BLaER1 (cell line): ENCODE results near the gene SHB.
"Not testable (repeated sequence)": the region's sequence is repeated elsewhere in the genome, so short reads cannot be mapped to it uniquely, and the experiment has no call there.

Experiments
- H3K27ac ChIP-seq: shearing (Covaris generic); formaldehyde crosslinking; 2 replicates; pipeline ENCODE4 v1.8.1; 2022
- H3K27me3 ChIP-seq: shearing (Covaris generic); formaldehyde crosslinking; 2 replicates; pipeline ENCODE4 v1.8.1; 2022
- H3K36me3 ChIP-seq: shearing (Covaris generic); formaldehyde crosslinking; 2 replicates; pipeline ENCODE4 v1.8.1; 2022
- H3K4me1 ChIP-seq: shearing (Covaris generic); formaldehyde crosslinking; 2 replicates; pipeline ENCODE4 v1.8.1; 2022
- H3K4me2 ChIP-seq: shearing (Covaris generic); formaldehyde crosslinking; 2 replicates; pipeline ENCODE4 v1.8.1; 2022
- H3K4me3 ChIP-seq: shearing (Covaris generic); formaldehyde crosslinking; 2 replicates; pipeline ENCODE4 v1.8.1; 2022
- H3K9ac ChIP-seq: shearing (Covaris generic); formaldehyde crosslinking; 2 replicates; pipeline ENCODE4 v1.8.1; 2022
- H3K9me3 ChIP-seq: shearing (Covaris generic); formaldehyde crosslinking; 2 replicates; pipeline ENCODE4 v1.8.1; 2022
- H4K20me1 ChIP-seq: shearing (Covaris generic); formaldehyde crosslinking; 2 replicates; pipeline ENCODE4 v1.8.1; 2022
- Cebpa-rat ChIP-seq: shearing (Covaris generic); IDR thresholded peaks from 2 replicates; pipeline ENCODE4 v1.8.1; 2022

The SHB gene

DNA sequence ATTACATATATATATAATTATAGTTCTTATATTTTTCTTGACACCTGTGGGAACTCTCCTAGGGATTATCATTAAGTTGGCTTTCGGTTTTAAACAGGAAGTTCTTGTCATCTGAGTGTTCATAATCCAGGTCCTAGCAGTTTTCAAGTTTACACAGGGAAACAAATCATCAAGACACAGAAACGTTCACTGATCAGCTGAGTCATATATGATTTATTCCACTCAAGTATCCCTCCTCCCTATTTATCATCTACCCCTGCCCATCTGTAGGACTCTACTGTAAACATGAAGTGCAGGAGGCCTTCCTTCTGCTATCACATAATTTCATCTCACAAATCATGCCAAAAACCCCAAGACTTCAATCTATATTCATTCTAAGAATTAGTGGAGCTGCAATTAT is 171.4 kb downstream of the SHB start:
- Histone ChIP-seq H3K27ac (no peak overlapping the region), H3K9ac (no peak overlapping the region), H4K20me1 (peaks cover 47% of the 10 kb centered on the region), H3K9me3 (no peaks in the 10 kb centered on the region), H3K4me3 (no peak overlapping the region), H3K36me3 (peaks cover 69% of the 10 kb centered on the region), H3K4me2 (no peak overlapping the region), H3K27me3 (no peaks in the 10 kb centered on the region), H3K4me1 (peaks cover 25% of the 10 kb centered on the region)
- no peak for TF ChIP-seq Cebpa-rat

DNA sequence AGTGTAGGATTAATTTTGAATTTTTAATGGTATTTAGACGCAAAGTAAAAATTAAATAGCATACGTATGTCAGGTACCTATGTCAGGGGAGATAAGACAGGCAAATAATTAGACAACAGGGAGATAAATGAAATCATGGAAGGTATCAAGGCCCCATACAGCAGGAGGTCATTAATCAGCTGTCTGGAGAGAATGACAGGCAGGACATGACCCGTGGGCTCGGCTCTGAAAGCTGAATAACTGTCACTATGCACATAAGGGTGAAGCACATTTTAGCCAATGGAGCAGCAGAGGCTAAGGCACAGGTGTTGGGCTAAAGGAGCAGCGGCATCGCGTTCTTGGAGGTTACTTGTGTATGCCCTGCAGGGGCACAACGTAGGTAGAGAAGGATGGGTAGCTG is 177.0 kb downstream of the SHB start:
- H3K9ac ChIP-seq: no peak overlapping the region
- no peak overlapping the region for H3K27ac ChIP-seq
- no peaks in the 10 kb centered on the region for H3K4me1 ChIP-seq
- H3K9me3 ChIP-seq: peaks cover 6% of the 10 kb centered on the region
- peaks cover 88% of the 10 kb centered on the region for H3K36me3 ChIP-seq
- H3K4me2 ChIP-seq: no peak overlapping the region
- H4K20me1 ChIP-seq: peaks cover 24% of the 10 kb centered on the region
- no peaks in the 10 kb centered on the region for H3K27me3 ChIP-seq
- no peak overlapping the region for H3K4me3 ChIP-seq
- TF ChIP-seq Cebpa-rat: no peak

DNA sequence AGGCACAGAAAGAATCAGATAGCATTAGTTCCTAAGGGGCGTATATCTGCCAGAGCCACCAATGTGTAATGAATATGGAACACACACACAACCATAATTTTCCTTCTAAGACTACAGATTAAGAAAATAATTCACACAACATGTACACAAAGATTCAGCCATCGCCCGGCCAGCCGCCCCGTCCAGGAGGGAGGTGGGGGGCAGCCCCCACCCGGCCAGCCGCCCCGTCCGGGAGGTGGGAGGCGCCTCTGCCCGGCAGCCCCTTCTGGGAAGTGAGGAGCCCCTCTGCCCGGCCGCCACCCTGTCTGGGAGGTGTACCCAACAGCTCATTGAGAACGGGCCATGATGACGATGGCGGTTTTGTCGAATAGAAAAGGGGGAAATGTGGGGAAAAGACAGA is 178.0 kb downstream of the SHB start:
- Histone ChIP-seq H3K36me3 (peaks cover 87% of the 10 kb centered on the region), H4K20me1 (peaks cover 24% of the 10 kb centered on the region)
- H3K4me2 ChIP-seq, H3K27me3 ChIP-seq, H3K4me1 ChIP-seq, H3K9ac ChIP-seq, H3K4me3 ChIP-seq, H3K9me3 ChIP-seq, H3K27ac ChIP-seq: not testable (repeated sequence)

DNA sequence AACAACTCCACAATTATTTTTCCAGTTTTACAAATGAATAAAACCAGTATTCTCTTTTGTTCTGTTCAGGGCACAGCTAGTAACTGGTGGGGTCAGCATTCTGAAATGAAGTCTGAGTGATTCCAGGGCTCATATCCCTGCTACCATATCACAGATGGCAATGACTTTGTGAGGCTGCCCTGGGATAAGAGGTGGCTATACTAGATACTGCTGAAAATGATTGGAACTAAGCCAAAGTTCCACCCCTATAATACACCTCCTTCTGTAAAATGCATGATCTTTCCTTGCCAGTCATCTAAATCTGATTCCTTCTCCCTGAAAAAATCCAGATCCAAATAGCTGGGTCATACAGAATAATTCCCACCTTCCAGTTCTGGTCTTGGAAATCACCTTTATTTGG is 179.5 kb downstream of the SHB start:
- H3K4me2 ChIP-seq: no peak overlapping the region
- no peak overlapping the region for H3K9ac ChIP-seq
- H3K9me3 ChIP-seq: peaks cover 6% of the 10 kb centered on the region
- no peak for TF ChIP-seq Cebpa-rat
- H3K4me3 ChIP-seq: no peak overlapping the region
- H4K20me1 ChIP-seq: peaks cover 20% of the 10 kb centered on the region
- H3K4me1 ChIP-seq: no peaks in the 10 kb centered on the region
- H3K27me3 ChIP-seq: no peaks in the 10 kb centered on the region
- no peak overlapping the region for H3K27ac ChIP-seq
- peaks cover 80% of the 10 kb centered on the region for H3K36me3 ChIP-seq

DNA sequence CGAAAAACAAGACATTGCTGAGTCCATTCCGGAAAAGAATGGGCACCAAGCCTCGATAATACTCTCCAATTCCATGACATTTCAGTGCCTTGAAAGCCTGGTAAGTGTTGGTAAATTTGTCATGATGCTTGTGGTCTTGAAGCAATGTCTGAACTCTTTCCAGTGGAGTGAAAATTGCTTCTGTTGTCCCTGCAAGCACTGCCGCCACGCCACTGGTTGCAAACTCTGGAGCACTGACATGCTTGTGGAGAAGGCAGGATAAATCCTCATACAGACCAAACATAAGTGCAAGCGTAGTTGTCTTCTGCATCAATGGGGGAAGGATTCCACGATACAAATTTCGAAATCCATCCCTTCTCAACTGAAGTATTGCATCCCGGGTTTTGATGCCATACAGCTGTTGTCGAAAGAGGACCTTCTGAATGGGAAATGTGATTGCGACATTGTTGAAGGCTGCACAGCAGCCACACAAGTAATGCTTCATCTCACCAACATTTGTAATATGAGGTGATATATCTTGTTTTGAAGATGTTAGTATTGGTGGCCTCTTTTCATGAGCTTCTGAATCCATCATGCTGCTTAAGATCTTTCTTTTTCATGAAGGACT is 180.9 kb downstream of the SHB start:
- peaks cover 66% of the 10 kb centered on the region for H3K36me3 ChIP-seq
- not testable (repeated sequence) for H3K27ac ChIP-seq, H3K4me1 ChIP-seq, H3K9me3 ChIP-seq, H3K4me2 ChIP-seq, H3K9ac ChIP-seq, H3K27me3 ChIP-seq, H3K4me3 ChIP-seq
- TF ChIP-seq Cebpa-rat: peak; percentile 48; the same call in 1 of the 2 replicates
- peaks cover 12% of the 10 kb centered on the region; the same call in 1 of the 2 replicates for H4K20me1 ChIP-seq

DNA sequence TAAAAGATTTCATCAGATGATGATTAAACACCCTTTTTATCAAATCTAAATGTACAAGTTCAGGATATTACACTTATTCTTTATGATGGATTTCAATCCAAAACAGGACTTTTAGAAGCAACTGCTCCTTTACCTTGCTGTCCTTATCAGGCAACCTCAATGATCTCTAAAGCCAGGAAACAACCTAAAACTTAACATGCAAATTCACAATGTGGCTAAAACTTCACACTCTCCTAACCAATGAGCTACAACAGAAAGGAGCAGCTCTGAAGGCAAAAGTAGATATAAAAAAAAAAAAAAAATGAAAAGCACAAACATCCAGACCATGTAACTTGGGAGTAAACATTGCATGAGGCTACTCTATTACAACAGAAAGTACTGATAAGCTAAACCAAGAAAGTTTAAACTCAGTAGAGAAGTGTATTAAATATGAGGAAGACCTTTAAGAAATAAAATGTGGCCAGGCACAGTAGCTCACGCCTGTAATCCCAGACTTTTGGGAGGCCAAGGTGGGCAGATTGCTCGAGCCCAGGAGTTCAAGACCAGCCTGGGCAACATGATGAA is 188.0 kb downstream of the SHB start:
- H3K36me3 ChIP-seq: peaks cover 66% of the 10 kb centered on the region
- no peak overlapping the region for H3K4me3 ChIP-seq
- no peaks in the 10 kb centered on the region for H3K4me1 ChIP-seq
- no peak overlapping the region for H3K9ac ChIP-seq
- H3K4me2 ChIP-seq: no peak overlapping the region
- H4K20me1 ChIP-seq: peaks cover 26% of the 10 kb centered on the region; the same call in 1 of the 2 replicates
- no peak for TF ChIP-seq Cebpa-rat
- no peaks in the 10 kb centered on the region for H3K27me3 ChIP-seq
- no peak overlapping the region for H3K27ac ChIP-seq
- peaks cover 19% of the 10 kb centered on the region for H3K9me3 ChIP-seq

DNA sequence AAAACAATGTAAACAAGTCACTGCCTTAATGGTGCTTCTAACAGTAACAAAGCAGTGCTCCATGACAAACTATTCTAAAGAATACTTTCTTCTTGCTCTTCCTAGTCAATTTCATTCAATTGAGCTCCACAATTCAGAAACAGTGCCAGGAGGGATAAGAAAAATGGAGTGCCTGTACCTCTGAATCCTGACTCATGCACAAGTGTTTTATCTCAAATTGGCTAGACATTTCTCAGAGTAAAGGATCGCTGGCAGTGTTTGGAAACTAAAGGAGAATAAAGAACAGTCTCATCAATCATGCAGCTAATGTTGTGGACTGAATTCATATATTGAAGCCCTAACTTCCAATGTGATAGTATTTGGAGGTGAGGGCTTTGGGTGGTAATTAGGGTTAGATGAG is 192.7 kb downstream of the SHB start:
- Histone ChIP-seq H3K9ac (no peak overlapping the region), H4K20me1 (peaks cover 5% of the 10 kb centered on the region; the same call in 1 of the 2 replicates), H3K9me3 (peaks cover 19% of the 10 kb centered on the region), H3K27ac (no peak overlapping the region), H3K36me3 (peaks cover 52% of the 10 kb centered on the region), H3K4me1 (peaks cover 8% of the 10 kb centered on the region; the same call in 1 of the 2 replicates), H3K27me3 (no peaks in the 10 kb centered on the region), H3K4me2 (no peak overlapping the region), H3K4me3 (no peak overlapping the region)
- no peak for TF ChIP-seq Cebpa-rat

DNA sequence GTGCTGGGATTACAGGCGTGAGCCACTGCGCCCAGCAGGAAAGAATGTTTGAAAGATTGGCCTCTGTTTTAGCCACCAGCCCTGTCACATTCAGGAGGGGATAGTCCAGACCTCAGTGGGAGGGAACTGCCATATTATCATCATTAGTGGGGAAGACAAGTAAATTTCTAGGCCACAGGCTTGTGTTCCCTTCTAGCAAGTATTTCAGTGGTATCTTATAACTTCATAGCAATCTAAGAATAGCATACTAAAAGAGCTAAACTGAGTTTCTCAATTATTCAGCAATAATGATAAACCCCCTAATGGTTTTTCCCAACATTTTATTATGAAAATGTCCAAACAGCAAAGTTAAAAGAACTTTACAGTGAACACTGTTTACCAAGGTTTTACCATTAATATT is 195.1 kb downstream of the SHB start:
- Histone ChIP-seq H3K4me1 (peaks cover 8% of the 10 kb centered on the region; the same call in 1 of the 2 replicates), H4K20me1 (no peaks in the 10 kb centered on the region), H3K9me3 (peaks cover 19% of the 10 kb centered on the region), H3K9ac (no peak overlapping the region), H3K27me3 (no peaks in the 10 kb centered on the region), H3K4me2 (no peak overlapping the region), H3K36me3 (peaks cover 30% of the 10 kb centered on the region), H3K27ac (no peak overlapping the region), H3K4me3 (no peak overlapping the region)
- TF ChIP-seq Cebpa-rat: no peak

DNA sequence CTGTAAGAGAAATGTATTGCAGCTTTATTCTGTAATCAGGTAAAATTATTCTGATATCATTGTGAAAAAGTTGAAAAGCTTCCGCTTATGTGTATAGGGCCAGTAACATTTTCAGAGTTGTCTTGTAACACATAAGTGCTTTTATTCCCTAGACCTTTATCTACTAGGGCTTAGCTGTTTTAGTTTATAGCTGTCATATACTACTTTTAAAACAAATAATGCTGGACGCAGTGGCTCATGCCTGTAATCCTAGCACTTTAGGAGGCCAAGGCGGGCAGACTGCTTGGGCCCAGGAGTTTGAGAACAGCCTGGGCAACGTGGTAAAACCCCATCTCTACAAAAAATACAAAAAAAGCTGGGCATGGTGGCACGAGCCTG is 198.2 kb downstream of the SHB start:
- no peaks in the 10 kb centered on the region for H3K9me3 ChIP-seq
- H3K4me2 ChIP-seq: no peak overlapping the region
- no peaks in the 10 kb centered on the region for H3K27me3 ChIP-seq
- TF ChIP-seq Cebpa-rat: no peak
- H3K4me1 ChIP-seq: peaks cover 8% of the 10 kb centered on the region; the same call in 1 of the 2 replicates
- H3K36me3 ChIP-seq: peaks cover 3% of the 10 kb centered on the region; the same call in 1 of the 2 replicates
- no peak overlapping the region for H3K4me3 ChIP-seq
- no peak overlapping the region for H3K27ac ChIP-seq
- H3K9ac ChIP-seq: no peak overlapping the region
- no peaks in the 10 kb centered on the region for H4K20me1 ChIP-seq

DNA sequence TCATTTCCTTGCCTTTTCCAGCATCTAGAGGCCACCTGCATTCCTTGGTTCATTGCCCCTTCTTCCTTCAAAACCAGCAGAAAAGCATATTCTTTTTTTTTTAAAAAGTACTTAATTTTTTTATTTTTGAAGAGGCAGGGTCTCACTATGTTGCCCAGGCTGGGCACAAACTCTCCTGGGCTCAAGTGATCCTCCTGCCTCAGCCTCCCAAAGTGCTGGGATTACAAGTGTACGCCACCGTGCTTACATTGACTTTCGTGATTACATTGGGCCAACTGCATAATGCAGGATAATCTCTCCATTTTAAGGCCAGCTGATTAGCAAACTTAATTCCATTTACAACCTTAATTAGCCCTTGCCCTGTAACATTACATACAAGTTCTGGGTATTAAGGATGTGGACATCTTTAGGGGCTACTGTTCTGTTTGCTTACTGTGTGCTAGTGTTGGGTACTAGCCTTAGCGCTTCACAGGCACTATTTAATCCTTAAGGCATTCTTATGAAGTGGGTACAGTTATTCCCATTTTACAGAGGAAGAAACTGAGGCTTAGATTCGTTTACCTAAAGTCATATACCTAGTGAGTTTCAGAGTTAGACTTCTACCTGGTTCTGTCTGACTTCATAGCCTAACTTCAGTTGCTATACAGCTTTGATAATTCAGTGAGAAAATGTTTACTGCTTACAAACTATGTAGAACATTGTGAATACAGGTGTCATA is 198.8 kb downstream of the SHB start:
- H4K20me1 ChIP-seq: no peaks in the 10 kb centered on the region
- peaks cover 3% of the 10 kb centered on the region; the same call in 1 of the 2 replicates for H3K36me3 ChIP-seq
- H3K9me3 ChIP-seq: no peaks in the 10 kb centered on the region
- H3K4me3 ChIP-seq: no peak overlapping the region
- H3K9ac ChIP-seq: no peak overlapping the region
- no peak for TF ChIP-seq Cebpa-rat
- H3K27me3 ChIP-seq: no peaks in the 10 kb centered on the region
- H3K4me1 ChIP-seq: peaks cover 8% of the 10 kb centered on the region; the same call in 1 of the 2 replicates
- no peak overlapping the region for H3K27ac ChIP-seq
- no peak overlapping the region for H3K4me2 ChIP-seq
